Body of pancreas (tissue), 4 donors: Measurements from ENCODE around the gene MAP2K7.

Source experiments
- CTCF ChIP-seq, 7 experiments: fragments of 450-650 bp in 4 of 7; fragments of 200-600 bp in 3 of 7; sonication (generic) in 3 of 7; IDR thresholded peaks; one replicate each; pipeline ENCODE4 v1.5.1; 2016 to 2019; ENCODE audit warnings: antibody characterized with exemption in 7 of 7
- POLR2A ChIP-seq, 3 donors: fragments of 450-650 bp; IDR thresholded peaks; one replicate each; pipeline ENCODE4 v1.6.1; 2016; ENCODE audit warnings: antibody characterized with exemption in 3 of 3, mild to moderate bottlenecking in 2 of 3

- no peak for TF ChIP-seq CTCF (IDR thresholded peaks at IDR 0.05)
- peak in 2 of 3 donors; percentile 11 to 39 for TF ChIP-seq POLR2A (IDR thresholded peaks at IDR 0.05)
Observed at GRCh38 chr19:7871437-7872305, 32.0 kb upstream of the MAP2K7 start.
